K562 (cell line): ENCODE measurements around the gene PFKP.

Experiments
- CTCF ChIP-seq, 3 experiments: IDR thresholded peaks in 2 of 3; conservative IDR thresholded peaks in 1 of 3; 2 replicates each; pipeline ENCODE4 v1.5.1; 2011 to 2012; ENCODE audit warnings: low read length in 3 of 3, mild to moderate bottlenecking in 3 of 3, control low read depth in 2 of 3, improper control_type of control experiment in 1 of 3, inconsistent platforms in 1 of 3, low read depth in 1 of 3, mixed read lengths in 1 of 3, moderate library complexity in 1 of 3; ENCODE audit not compliant: insufficient read depth in 2 of 3
- KAT7 ChIP-seq: sonication (generic); formaldehyde crosslinking; IDR thresholded peaks from 2 replicates; pipeline ENCODE4 v1.8.0; 2022; ENCODE audit warnings: missing genetic modification reagents, mild to moderate bottlenecking, borderline replicate concordance
- PHF8 ChIP-seq: fragments of 200-600 bp; sonication (generic); IDR thresholded peaks from 2 replicates; pipeline ENCODE4 v1.6.1; 2012; ENCODE audit warnings: mixed run types, mild to moderate bottlenecking, inconsistent platforms, low read length, moderate library complexity, borderline replicate concordance
- POLR2A ChIP-seq: fragments of 450-650 bp; conservative IDR thresholded peaks from 2 replicates; pipeline ENCODE4 v1.6.1; 2016
- TF ChIP-seq, protein P1 (sequence below): fragments of 450-650 bp; IDR thresholded peaks from 2 replicates; pipeline ENCODE4 v1.6.1; 2016; ENCODE audit warnings: borderline replicate concordance
- TF ChIP-seq, protein P2 (sequence below), 3 experiments: fragments of 200-800 bp in 1 of 3; sonication (Bioruptor generic) in 1 of 3; sonication (generic) in 1 of 3; formaldehyde crosslinking in 1 of 3; IDR thresholded peaks; 2 replicates each; pipeline versions ENCODE4 v1.6.1 to v1.8.0; 2016 to 2022; ENCODE audit warnings: mild to moderate bottlenecking in 2 of 3, missing compliant biosample characterization in 2 of 3, missing genetic modification characterization in 2 of 3, missing genetic modification reagents in 1 of 3

DNA sequence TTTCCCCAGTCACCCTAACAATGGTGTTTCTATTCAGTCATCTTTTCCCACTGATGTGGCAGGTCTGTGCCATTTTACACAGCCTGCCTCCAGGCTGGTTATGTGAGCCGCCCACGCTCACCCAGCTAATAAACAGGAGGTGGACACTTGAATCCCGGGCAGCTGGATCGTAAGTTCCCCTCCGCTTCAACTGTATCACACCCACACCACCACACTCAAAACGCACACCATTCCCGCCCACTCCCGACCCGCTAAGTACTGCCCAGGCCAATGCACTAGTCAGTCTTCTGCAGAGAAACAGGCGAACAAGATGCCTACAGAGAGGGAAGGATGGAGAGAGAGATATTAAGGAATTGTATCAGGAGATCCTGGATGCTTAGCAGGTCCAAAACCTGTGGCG is 38.9 kb upstream of the PFKP start:
- TF ChIP-seq POLR2A (no peak), CTCF (IDR thresholded peaks at IDR 0.05 in 2 of 3, conservative IDR thresholded peaks at IDR 0.05 in 1 of 3; ENCODE audit: insufficient read depth in 2 of 3, low read depth in 1 of 3, low read length in 3 of 3) (no peak), KAT7 (CRISPR knock-in tag) (no peak), PHF8 (no peak)
- TF ChIP-seq, protein P1, sequence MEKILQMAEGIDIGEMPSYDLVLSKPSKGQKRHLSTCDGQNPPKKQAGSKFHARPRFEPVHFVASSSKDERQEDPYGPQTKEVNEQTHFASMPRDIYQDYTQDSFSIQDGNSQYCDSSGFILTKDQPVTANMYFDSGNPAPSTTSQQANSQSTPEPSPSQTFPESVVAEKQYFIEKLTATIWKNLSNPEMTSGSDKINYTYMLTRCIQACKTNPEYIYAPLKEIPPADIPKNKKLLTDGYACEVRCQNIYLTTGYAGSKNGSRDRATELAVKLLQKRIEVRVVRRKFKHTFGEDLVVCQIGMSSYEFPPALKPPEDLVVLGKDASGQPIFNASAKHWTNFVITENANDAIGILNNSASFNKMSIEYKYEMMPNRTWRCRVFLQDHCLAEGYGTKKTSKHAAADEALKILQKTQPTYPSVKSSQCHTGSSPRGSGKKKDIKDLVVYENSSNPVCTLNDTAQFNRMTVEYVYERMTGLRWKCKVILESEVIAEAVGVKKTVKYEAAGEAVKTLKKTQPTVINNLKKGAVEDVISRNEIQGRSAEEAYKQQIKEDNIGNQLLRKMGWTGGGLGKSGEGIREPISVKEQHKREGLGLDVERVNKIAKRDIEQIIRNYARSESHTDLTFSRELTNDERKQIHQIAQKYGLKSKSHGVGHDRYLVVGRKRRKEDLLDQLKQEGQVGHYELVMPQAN, result no peak
- TF ChIP-seq, protein P2, sequence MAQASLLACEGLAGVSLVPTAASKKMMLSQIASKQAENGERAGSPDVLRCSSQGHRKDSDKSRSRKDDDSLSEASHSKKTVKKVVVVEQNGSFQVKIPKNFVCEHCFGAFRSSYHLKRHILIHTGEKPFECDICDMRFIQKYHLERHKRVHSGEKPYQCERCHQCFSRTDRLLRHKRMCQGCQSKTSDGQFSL (CRISPR knock-in tag; IDR thresholded peaks at IDR 0.05), result no peak
- TF ChIP-seq, protein P2 (tag; IDR thresholded peaks at IDR 0.05), result no peak
